Stimulated activated CD4-positive, alpha-beta T cell treated with anti-CD3 and anti-CD28 coated beads, Interleukin-1b, Interleukin-23, amount 100 ng/mL, for 1 hour (primary cell): ENCODE results near the gene ZNF765.
A peak's percentile ranks its signal among the peaks of the same experiment; 100 is the strongest.
"Not testable (repeated sequence)": the region's sequence is repeated elsewhere in the genome, so short reads cannot be mapped to it uniquely, and the experiment has no call there.

Experiments used
- DNase-seq, 2 donors: peaks; one replicate each; pipeline ENCODE4 v3.0.0-alpha.2; 2020; ENCODE audit warnings: low read depth in 2 of 2

ZNF765 gene

GRCh38 chr19:53422551-53422950 lies 27.6 kb downstream of the ZNF765 start:
- DNase-seq = no peak

DNA sequence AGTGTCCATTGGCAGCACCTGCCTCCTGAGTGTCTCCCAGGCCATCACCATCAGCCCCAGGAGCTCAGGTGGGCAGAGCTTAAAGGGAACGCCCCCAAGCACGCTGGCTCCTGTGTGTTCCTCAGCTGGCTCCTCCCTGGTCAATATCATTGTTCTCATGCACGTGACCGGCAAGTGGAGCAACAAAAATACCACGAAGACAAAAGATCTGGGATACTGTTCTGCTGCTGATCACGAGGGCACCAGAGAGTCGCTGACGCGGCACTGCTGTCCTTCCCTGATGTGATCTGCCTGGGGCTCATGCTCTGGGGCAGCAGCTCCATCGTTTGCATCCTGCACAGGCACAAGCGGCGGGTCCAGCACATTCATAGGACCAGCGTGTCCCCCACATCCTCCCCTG lies 28.1 kb downstream of the ZNF765 start:
- DNase-seq = not testable (repeated sequence)

DNA sequence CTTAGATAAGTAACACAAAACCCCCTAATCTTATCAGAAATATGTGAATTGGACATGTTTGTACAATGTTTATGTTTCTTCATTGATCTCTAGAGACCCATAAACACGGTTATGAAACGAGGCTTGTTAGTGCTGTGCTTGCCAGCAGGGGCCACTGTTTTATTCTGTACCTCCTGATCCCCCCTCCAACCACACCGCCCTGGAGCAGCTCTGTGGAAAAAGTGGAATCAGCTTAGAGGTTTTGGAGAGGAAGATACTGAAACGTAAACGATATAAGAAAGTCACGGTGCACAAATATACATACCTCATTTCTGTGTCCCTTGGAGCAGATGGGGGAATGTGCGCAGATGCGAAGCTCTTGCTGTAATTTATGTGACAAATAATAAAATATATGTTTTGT lies 28.7 kb downstream of the ZNF765 start:
- DNase-seq = not testable (repeated sequence)

DNA sequence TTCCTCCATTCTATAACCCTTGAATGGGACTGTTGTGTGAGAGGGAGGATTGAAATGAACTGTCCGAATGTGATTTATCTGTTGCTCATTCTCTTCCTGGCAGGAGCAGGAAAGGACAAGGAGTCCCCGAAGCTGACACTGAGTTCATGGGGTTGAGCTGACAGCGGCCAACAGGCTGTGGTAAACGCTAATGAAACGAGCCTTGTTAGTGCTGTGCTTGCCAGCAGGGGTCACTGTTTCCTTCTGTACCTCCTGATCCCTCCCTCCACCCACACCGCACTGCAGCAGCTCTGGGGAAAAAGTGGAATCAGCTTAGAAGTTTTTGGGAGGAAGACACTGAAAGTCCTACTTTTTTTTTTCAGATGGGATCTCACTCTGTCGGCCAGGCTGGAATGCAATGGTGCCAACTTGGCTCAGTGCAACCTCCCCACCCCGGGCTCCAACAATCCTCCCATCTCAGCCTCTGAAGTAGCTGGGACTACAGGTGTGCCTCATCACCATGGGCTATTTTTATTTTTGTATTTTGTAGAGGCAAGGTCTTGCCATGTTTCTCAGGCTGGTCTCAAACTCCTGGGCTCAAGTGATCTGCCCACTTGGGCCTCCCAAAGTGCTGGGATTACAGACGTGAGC lies 30.1 kb downstream of the ZNF765 start:
- DNase-seq = peak; percentile 27 to 50

GRCh38 chr19:53431399-53432087 lies 36.6 kb downstream of the ZNF765 start, which contains the start of gene ZNF761:
ZNF761 (plus strand) TSS chr19:53431984; CDS start chr19:53447269, 15,285 bp downstream.
- peak; percentile 93 to 98 for DNase-seq

DNA sequence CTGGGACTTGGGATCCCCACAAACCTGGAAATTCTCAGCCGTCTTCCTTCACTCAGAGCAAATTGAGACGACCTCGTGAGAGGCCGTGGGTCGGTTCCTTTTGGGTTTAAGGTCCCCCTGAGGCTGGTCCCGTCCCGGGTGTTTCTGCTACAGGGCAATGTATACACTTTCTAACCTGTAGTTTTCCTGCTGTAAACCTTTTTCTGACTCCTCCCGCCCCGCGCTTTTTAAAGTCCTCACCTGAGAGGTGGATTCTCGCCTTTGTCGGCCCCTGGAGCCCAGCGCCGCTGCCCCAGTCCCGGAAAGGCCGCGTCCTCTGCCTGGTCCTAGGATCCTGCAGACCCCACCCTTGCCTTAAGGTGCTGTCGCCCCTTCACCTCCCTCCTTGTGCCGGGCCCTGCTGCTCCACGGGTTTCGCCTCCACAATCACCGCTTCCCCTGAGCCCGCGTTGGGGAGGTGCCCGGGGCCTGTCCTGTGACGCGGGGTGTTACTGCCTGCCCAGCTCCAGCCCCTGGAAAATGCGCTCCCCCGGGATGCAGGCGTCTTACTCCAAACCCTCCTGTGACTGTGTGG lies 37.2 kb downstream of the ZNF765 start:
- DNase-seq = no peak

GRCh38 chr19:53443809-53444208 lies 48.9 kb downstream of the ZNF765 start:
- not testable (repeated sequence) for DNase-seq

GRCh38 chr19:53447196-53447595 lies 52.2 kb downstream of the ZNF765 start:
- not testable (repeated sequence) for DNase-seq

- DNase-seq = no peak
These were observed 60.9 kb downstream of the ZNF765 start for GRCh38 chr19:53455828-53456227.

- DNase-seq = not testable (repeated sequence)
These were observed 65.3 kb downstream of the ZNF765 start for GRCh38 chr19:53460131-53460721.

- no peak for DNase-seq
These were observed 66.9 kb downstream of the ZNF765 start for GRCh38 chr19:53461866-53462265.

- DNase-seq = no peak
These were observed 67.9 kb downstream of the ZNF765 start for GRCh38 chr19:53462861-53463260.

DNA sequence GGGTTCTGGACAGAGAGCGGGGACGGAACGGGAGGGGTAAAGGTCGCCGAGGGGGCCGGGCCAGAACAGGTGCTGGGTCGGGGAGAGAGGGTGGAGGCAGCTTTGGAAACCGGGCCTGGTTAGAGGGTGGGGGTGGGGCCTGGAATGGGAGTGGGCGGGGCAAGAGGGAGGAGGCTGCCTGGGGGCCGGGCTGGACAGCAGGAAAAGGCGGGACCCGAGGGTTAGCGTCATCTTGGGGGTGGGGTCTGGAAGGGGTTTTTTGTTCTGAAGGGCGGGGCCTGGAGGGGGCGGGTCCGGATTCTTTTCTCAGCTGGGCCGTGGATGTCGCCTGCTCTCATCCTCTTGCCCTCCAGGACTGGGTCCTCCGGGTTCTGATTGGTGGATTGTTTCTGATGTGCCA lies 68.3 kb downstream of the ZNF765 start:
- DNase-seq = no peak

- DNase-seq = no peak
These were observed 72.0 kb downstream of the ZNF765 start for GRCh38 chr19:53466726-53467484.

DNA sequence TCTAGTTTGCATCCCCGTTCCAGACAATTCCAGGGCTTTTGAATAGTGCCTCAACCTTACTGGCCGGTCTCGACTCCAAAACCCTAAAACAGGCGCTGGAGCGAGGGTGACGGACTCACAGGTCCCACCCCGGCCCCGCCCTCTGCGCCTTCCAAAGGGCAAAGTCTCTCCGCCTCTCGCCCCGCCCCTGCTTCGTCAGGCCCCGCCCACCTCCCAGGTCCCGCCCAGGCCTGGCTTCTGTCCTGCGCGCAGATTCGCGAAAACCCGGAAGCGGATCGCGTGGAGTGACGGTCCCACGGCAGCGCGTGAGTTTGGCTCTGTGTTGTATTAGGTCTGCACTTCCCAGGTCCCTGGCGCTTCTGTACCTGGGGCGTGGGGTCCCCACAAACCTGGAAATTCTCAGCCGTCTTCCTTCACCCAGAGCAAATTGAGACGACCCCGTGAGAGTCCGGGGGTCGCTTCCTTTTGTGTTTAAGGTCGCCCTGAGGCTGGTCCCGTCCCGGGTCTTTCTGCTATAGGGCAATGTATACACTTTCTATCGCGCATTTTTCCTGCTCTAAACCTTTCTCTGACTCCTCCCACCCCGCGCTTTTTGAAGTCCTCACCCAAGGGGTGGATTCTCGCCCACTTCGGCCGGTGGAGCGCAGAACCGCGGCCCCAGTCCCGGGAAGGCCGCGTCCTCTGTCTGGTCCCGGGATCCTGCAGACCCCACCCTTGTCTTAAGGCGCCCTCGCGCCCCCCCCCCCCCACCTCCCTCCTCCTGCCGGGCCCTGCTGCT lies 72.7 kb downstream of the ZNF765 start, which contains the start of gene ZNF813:
ZNF813 (plus strand) TSS at position 249 of the 778 bp plus-strand sequence. CDS start 16,090 bp downstream, outside the sequence.
- peak; percentile 91 to 97 for DNase-seq

- not testable (repeated sequence) for DNase-seq
These were observed 73.7 kb downstream of the ZNF765 start for GRCh38 chr19:53468628-53469027.

DNA sequence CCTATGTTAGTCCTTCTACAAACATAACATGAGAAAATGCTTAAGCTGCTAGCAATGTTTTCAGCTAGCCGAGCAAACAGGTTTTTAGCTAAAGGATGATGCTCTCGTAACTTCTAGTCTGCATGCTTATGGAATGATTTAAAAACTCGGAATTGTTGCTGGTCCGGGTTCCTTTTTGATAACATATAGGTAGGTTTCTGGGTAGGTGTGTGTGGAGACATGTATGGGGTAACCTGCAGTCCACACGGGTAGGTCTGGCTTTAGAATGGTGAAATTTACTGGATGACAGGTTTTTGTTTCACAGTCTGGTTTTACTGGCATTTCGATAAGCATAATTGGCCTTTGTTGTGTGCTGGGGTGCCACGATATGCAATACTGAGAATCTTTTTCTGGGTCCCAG lies 77.0 kb downstream of the ZNF765 start:
- DNase-seq = no peak

GRCh38 chr19:53474832-53475231 lies 79.9 kb downstream of the ZNF765 start:
- DNase-seq = not testable (repeated sequence)

- not testable (repeated sequence) for DNase-seq
These were observed 80.5 kb downstream of the ZNF765 start for GRCh38 chr19:53475470-53475869.
